HG03066 (cell line): ENCODE measurements around the gene PSMD12.
"Not testable (repeated sequence)": the region's sequence is repeated elsewhere in the genome, so short reads cannot be mapped to it uniquely, and the experiment has no call there.

Source experiments
- ATAC-seq: cut with Tn5 transposase; IDR thresholded peaks from one replicate; pipeline ENCODE4 v1.9.1; 2021; ENCODE audit warnings: low read depth; ENCODE audit not compliant: unreplicated experiment

The PSMD12 gene

GRCh38 chr17:67388536-67388935 lies 22.2 kb upstream of the PSMD12 start:
- ATAC-seq, result not testable (repeated sequence)

- no peak for ATAC-seq
Observed at GRCh38 chr17:67386965-67387551, 20.7 kb upstream of the PSMD12 start.

- ATAC-seq, result no peak
Observed at GRCh38 chr17:67385122-67385988, 19.0 kb upstream of the PSMD12 start.

DNA sequence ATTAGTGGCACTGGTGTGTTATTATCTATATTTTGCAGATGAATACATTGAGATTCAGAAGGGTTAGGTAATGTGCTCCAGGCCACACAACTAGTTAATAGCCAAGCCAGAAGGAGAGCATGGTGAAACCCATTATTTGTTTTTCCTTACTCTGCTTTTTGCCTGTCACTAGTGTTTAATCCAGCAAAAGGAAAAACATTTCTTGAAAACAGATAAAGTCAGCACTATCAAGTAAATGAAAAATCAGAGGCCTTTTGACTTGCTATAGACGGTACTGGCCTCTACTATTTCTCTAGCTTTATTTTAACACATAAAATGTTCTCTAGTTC lies 15.5 kb upstream of the PSMD12 start:
- ATAC-seq, result no peak

DNA sequence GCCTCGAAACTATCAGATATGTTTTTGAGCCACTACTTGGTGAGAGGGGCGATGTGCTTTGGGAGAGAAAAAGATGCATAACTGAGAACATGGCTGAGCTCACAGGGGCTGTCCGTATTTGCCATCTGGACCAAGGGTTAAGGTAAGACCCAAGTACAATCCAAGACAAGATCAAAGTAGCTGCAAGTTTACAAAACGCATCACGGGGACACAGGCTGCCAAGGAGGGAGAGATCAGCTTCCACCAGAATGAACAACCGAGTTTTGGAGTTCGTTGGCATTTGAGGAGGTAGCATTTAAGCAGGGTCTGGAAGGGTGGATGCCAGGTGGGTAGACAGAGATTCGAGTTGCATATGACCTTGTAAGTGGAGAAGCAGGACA lies 12.9 kb upstream of the PSMD12 start:
- ATAC-seq, result no peak

GRCh38 chr17:67378454-67379250 lies 12.3 kb upstream of the PSMD12 start:
- no peak for ATAC-seq

DNA sequence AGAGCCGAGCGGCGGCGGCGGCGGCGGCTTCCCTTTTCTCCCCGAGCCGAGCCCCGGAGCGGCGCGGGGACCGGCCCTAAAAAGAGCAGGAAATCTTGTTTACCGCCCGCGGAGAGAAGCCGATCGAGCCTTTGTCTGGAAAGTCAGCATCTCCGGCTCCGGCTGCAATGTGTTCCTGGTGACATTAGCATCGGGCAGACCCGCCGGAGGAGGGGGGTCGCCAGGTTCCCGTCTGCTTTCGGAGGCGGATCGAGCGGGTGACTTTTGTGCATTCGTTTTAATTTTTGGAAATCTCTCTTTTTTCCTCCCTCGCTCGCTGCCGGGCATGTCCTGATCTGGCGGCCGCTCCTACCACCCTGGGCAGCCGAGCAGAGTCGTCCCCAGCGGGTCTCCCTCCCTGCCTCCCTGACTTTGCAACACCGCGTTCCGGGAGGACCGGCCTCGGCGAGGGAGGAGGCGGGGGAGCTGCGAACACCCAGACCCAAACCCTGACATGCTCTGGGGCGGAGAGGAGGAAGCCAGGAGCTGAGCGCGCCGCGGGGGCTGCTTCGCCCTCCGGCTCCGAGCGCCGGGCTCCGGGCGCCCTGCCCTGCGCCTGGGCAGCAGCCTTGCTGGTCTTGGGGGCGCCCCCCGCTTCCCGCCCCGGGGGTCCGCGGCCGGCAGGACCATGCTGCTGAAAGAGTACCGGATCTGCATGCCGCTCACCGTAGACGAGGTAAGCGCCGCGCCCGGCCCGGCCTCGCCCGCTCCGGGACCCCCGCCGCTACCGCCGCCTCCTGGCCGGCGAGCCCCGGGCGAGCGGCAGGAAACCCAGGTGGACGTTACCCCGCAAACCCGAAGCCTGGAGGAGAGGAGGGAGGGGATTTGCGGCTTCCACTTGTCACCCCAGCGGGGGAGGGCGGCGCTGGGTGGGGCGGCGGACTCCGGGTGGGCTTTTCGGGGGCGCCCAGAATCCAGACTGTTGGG lies 11.4 kb upstream of the PSMD12 start:
- ATAC-seq, result peak; percentile 14

GRCh38 chr17:67376737-67377487 lies 10.5 kb upstream of the PSMD12 start, which contains the start of gene PITPNC1:
Gene PITPNC1 (plus strand): TSS chr17:67377281.
- ATAC-seq, result peak; percentile 63

DNA sequence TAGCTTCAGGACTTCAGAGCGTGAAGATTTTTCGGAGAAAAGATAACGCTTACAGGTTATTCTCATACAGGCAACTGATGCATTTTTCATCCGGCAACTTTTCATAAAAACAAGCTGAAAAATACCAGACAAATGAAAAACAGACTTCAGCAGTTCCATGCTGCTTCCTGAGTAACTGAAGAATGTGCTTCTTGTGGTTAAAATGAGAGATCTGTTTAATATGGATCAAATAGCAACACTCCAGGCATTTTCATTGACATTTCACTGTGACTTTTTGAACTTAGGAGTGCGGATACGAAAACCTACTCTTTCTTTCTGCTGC lies 10.0 kb upstream of the PSMD12 start:
- no peak for ATAC-seq

GRCh38 chr17:67375716-67376115 lies 9.3 kb upstream of the PSMD12 start:
- ATAC-seq, result no peak

- ATAC-seq, result no peak
Observed at GRCh38 chr17:67375054-67375427, 8.7 kb upstream of the PSMD12 start.

GRCh38 chr17:67374329-67375053 lies 8.1 kb upstream of the PSMD12 start:
- ATAC-seq, result no peak

DNA sequence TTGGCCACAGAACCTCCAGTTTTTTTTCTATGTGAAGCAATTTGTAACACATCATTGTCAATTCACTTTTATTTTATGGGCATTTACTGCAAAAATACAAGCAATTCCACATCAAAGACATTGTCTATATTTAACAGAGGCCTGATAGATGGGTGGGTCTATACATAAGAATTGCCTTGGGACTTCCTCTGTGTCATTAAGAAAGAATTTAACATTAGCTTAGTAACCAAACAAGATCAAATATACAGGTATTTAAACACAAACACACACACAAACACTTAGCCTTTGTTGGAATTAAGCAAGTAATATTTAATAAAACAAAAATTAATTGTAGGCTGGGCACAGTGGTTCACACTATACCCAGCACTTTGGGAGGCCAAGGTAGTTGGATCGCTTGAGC lies 6.4 kb upstream of the PSMD12 start:
- ATAC-seq, result no peak

DNA sequence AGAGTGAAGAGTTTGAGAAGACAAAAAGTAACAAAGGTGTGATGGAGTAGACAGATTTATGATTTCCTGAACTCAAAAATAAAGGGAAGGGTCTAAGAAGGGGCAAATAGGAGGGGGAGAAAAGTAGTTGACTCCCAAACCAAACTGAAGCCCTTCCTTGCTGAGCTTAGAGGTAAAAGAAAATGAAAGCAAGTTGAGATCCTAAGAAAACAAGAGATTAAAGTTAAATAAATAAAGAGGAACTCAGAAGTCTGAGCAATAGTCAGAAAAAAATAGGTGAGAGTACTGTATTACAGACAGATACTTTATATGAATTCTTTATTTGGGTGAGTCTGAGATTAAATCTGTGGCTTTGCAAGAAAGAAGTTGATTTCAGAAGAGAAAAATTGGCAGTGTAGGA lies 3.3 kb upstream of the PSMD12 start:
- no peak for ATAC-seq

DNA sequence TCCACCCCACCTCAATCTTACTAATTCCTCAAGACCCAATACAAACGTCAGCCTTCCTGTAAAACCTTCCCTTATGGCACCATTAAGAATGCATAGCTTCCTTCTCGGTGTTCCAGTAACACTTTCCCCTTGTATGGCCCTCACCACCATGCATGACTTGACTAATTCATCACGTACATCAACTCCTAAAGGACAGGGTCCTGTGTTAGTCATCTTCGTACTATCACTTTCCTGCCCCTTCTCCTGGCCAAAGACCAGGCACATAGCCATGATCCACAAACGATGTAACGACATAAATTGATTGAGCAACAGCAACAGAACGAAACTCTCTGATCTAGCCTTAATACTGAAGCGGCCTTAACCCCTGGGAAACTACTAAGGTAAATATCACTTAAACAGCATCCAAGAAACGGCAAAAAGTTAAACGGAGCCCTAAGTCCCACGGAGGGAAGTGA lies 612 bp downstream of the PSMD12 start:
- ATAC-seq, result peak; percentile 11

GRCh38 chr17:67364847-67365737 lies 1.3 kb downstream of the PSMD12 start:
- no peak for ATAC-seq

GRCh38 chr17:67362173-67362572 lies 4.2 kb downstream of the PSMD12 start:
- no peak for ATAC-seq

DNA sequence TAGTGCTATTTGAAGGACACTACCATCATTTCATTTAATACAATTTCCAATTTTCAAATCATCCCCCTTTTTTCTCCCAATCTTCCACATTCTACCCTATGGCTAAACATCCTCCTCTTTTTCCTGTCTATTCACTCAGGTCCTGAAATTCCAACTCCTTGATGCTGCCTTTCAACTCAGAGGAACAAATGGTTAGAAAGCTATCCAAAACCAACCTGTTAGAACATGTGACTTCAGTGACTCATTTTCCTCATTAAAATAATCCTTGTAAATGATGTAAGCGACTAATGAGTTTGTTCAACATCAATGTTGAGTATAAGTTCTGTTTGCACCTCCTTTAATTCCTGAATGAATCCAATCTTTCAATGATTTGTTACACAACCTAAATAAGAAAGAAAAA lies 5.5 kb downstream of the PSMD12 start:
- ATAC-seq, result no peak
